GM12878 (cell line): ENCODE results near the gene RET. TPM values are rescaled to one million over a fixed set of nuclear protein-coding genes. Genes with fewer than 3 reads are reported as not detected.
"Not testable (repeated sequence)": the region's sequence is repeated elsewhere in the genome, so short reads cannot be mapped to it uniquely, and the experiment has no call there.

Experiments
- ATAC-seq: fragments of 200-7000 bp; cut with Tn5 transposase; 3 replicates; pipeline ENCODE4 v1.9.1; 2020; ENCODE audit warnings: mild to moderate bottlenecking, moderate library complexity
- BruUV-seq: library from RNA; stranded (reverse); fragments of 400-500 nt; replicated peaks from 2 replicates; lab custom pipeline; 2021; lab: Mats Ljungman, UMichigan
- CTCF ChIA-PET: fragments of 300-600 bp; sonication (Branson Sonifier 250); formaldehyde crosslinking; extraction: SDS; loops from one replicate; lab custom pipeline; 2021; ENCODE audit warnings: inconsistent platforms; lab: Yijun Ruan, JAX
- POLR2A ChIA-PET: fragments of 350-600 bp; formaldehyde crosslinking; extraction: SDS; loops from one replicate; lab custom pipeline; 2021; ENCODE audit warnings: inconsistent platforms; lab: Charles Lee
- RAD21 ChIA-PET: fragments of 300-600 bp; sonication (Branson Sonifier 250); formaldehyde crosslinking; loops from one replicate; lab custom pipeline; 2023; ENCODE audit warnings: antibody characterized with exemption; ENCODE audit not compliant: unreplicated experiment; lab: Charles Lee
- SMC1A ChIA-PET: fragments of 300-600 bp; sonication (Branson Sonifier 250); formaldehyde crosslinking; loops from one replicate; lab custom pipeline; 2023; ENCODE audit not compliant: unreplicated experiment, uncharacterized antibody; lab: Charles Lee
- DNase-seq: peaks from one replicate; pipeline ENCODE4 v3.0.0-alpha.2; 2011; ENCODE audit warnings: low read depth, low spot score
- FAIRE-seq: peaks from 3 replicates; lab custom pipeline; 2011; peaks lifted over from hg19 to GRCh38; lab: Jason Lieb, UNC
- H2AFZ ChIP-seq: 2 replicates; pipeline ENCODE4 v1.6.0; 2011; ENCODE audit warnings: low read depth, low read length, control low read depth; ENCODE audit not compliant: control insufficient read depth
- H3K27ac ChIP-seq: 2 replicates; pipeline ENCODE4 v1.5.1; 2011; ENCODE audit warnings: control low read depth; ENCODE audit not compliant: control insufficient read depth, insufficient read depth
- H3K27me3 ChIP-seq, 2 experiments: replicated peaks in 1 of 2; 2 replicates each; pipeline versions ENCODE4 v1.6.0 to v1.6.1; 2011; ENCODE audit warnings: low read length in 1 of 2; ENCODE audit not compliant: control insufficient read depth in 2 of 2, insufficient read depth in 2 of 2
- H3K36me3 ChIP-seq, 2 experiments: 2 replicates each; pipeline ENCODE4 v1.5.1; 2011; ENCODE audit warnings: low read length in 1 of 2; ENCODE audit not compliant: control insufficient read depth in 2 of 2, insufficient read depth in 2 of 2
- H3K4me1 ChIP-seq: 2 replicates; pipeline ENCODE4 v1.6.1; 2011; ENCODE audit warnings: mild to moderate bottlenecking, low read length, moderate library complexity, mixed read lengths; ENCODE audit not compliant: control insufficient read depth, insufficient read depth
- H3K4me2 ChIP-seq: 2 replicates; pipeline ENCODE4 v1.6.0; 2011; ENCODE audit warnings: control low read depth; ENCODE audit not compliant: control insufficient read depth, insufficient read depth
- H3K4me3 ChIP-seq: fragments of 200-600 bp; sonication (generic); 2 replicates; pipeline ENCODE4 v1.5.1; 2016
- H3K79me2 ChIP-seq: 2 replicates; pipeline ENCODE4 v1.6.0; 2011; ENCODE audit warnings: low read length; ENCODE audit not compliant: control insufficient read depth, insufficient read depth
- H3K9ac ChIP-seq: 2 replicates; pipeline ENCODE4 v1.8.0; 2011; ENCODE audit warnings: low read length, control low read depth, mixed read lengths; ENCODE audit not compliant: control insufficient read depth, insufficient read depth
- H3K9me3 ChIP-seq: replicated peaks from 3 replicates; pipeline ENCODE4 v1.5.1; 2011; ENCODE audit warnings: mild to moderate bottlenecking, low read length; ENCODE audit not compliant: control insufficient read depth, insufficient read depth
- H4K20me1 ChIP-seq: 2 replicates; pipeline ENCODE4 v1.6.0; 2011; ENCODE audit not compliant: control insufficient read depth, insufficient read depth
- NFXL1 ChIP-seq: fragments of 450-650 bp; IDR thresholded peaks from 2 replicates; pipeline ENCODE4 v1.6.1; 2017; ENCODE audit warnings: antibody characterized with exemption, mild to moderate bottlenecking, borderline replicate concordance
- PAX5 ChIP-seq: IDR thresholded peaks from 2 replicates; pipeline ENCODE4 v1.6.1; 2011; ENCODE audit warnings: low read depth, low read length, borderline replicate concordance
- PAX8 ChIP-seq: fragments of 450-650 bp; IDR thresholded peaks from 2 replicates; pipeline ENCODE4 v1.6.1; 2017; ENCODE audit warnings: mild to moderate bottlenecking, moderate library complexity
- TCF3 ChIP-seq: IDR thresholded peaks from 2 replicates; pipeline ENCODE4 v1.6.1; 2012; ENCODE audit warnings: low read depth, mild to moderate bottlenecking, low read length, borderline replicate concordance; ENCODE audit not compliant: insufficient read depth
- ZNF384 ChIP-seq: IDR thresholded peaks from 2 replicates; pipeline ENCODE4 v1.6.1; 2012; ENCODE audit warnings: low read depth, mild to moderate bottlenecking, low read length, improper control_type of control experiment, borderline replicate concordance
- WGBS: methylation state at CpG from one replicate; pipeline ENCODE4 v1.1.6; 2016; ENCODE audit warnings: low lambda C conversion rate; ENCODE audit not compliant: insufficient replicate concordance, insufficient coverage; ENCODE audit errors: missing lambda C conversion rate; 5-methylcytosine and 5-hydroxymethylcytosine counted together
- in situ Hi-C: fragments of 300-500 bp; cut with MboI; formaldehyde crosslinking; loops from 9 replicates; pipeline ENCODE4 v1.14.3; 2018; ENCODE audit warnings: mixed read lengths
- intact Hi-C: fragments of 100-400 bp; cut with micrococcal nuclease; formaldehyde crosslinking; loops from one replicate; pipeline ENCODE4 v1.14.2; 2022; ENCODE audit not compliant: unreplicated experiment
- polyA plus RNA-seq, 11 experiments: library from polyadenylated mRNA; depleted of rRNA in 4 of 11; unstranded in 6 of 11; stranded (reverse) in 5 of 11; fragments of >200 nt; fragmentation: Nextera tagmentation in 4 of 11; fragmentation: Illumina TruSeq in 1 of 11; extraction: Ambion mirVana in 4 of 11; extraction: Trizol in 1 of 11; gene quantifications; 1 replicate in 1 of 11; 2 replicates in 10 of 11; pipeline versions ENCODE4 v1.2.1 to v1.2.3, GENCODE V29; 2011 to 2016; ENCODE audit warnings: inconsistent platforms in 2 of 11, missing spikeins in 2 of 11, low read depth in 1 of 11
- total RNA-seq, 4 experiments: library from RNA; depleted of rRNA in 3 of 4; stranded (reverse); fragments of >200 nt in 3 of 4; fragmentation: Illumina TruSeq in 1 of 4; extraction: Trizol in 1 of 4; gene quantifications; 2 replicates each; pipeline versions ENCODE4 v1.2.1 to v1.2.3, GENCODE V29; 2013 to 2021

RET gene
- total and polyA plus RNA-seq, 10 of the 15 experiments (the other 5 are each of a cell fraction or from before 2014, with no cell fraction given): not detected

DNA sequence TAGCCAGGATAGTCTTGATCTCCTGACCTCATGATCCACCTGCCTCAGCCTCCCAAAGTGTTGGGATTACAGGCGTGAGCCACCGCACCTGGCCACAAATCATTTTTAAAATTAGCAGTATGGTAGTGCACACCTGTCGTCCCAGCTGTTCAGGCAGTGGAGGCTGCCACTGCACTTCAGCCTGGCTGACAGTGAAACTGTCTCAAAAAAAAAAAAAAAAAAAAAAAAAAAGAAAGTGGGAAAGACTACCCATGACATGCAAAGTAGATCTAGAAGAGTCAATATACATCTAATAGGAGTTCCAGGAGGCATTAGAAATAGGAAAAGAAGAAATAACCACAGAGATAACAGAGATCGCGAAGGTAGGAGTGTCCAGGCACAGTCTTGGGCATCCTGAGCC is 64.6 kb downstream of the RET start:
- CTCF ChIA-PET: interaction anchor here (1.0 to 1.2 kb wide), 2 partner anchors 63 kb away, joined by 4 to 6 read pairs; no protein-coding TSS in a partner anchor
- 26% methylated on average over 5 of the region's 5 CpGs for WGBS
- H3K27me3 ChIP-seq: no peaks in the 10 kb centered on the region
- peaks cover 68% of the 10 kb centered on the region for H3K79me2 ChIP-seq
- DNase-seq: no peak
- H3K36me3 ChIP-seq: no peaks in the 10 kb centered on the region
- H4K20me1 ChIP-seq: no peaks in the 10 kb centered on the region
- intact Hi-C loops (loop anchor here (10.0 kb wide), 1 partner anchor 1823 kb away; no protein-coding TSS in a partner anchor), in situ Hi-C loops (loop anchor here (25.0 kb wide), 2 partner anchors 271 to 504 kb away; partner anchors contain the start of genes HNRNPF and ZNF33B)
- POLR2A ChIA-PET: interaction anchor here (0.6 to 1.4 kb wide), 2 partner anchors 20 to 46 kb away, joined by 3 to 6 read pairs; no protein-coding TSS in a partner anchor
- peaks cover 26% of the 10 kb centered on the region for H3K4me1 ChIP-seq
- TF ChIP-seq NFXL1 (no peak), ZNF384 (peak; percentile 75), TCF3 (peak; percentile 36; the same call in 1 of the 2 replicates)
- peak overlapping the region; percentile 77 for H3K4me2 ChIP-seq
- RAD21 ChIA-PET: interaction anchor here (0.9 to 1.8 kb wide), 3 partner anchors 10 to 31 kb away, joined by 3 to 6 read pairs (median 4); no protein-coding TSS in a partner anchor
- H3K9ac ChIP-seq: no peak overlapping the region
- FAIRE-seq: no peak
- ATAC-seq: no peak
- SMC1A ChIA-PET: interaction anchor here (1.0 to 2.4 kb wide), 2 partner anchors 19 to 22 kb away, joined by 4 to 8 read pairs; no protein-coding TSS in a partner anchor
- H2AFZ ChIP-seq: no peak overlapping the region
- BruUV-seq: no TSS peak
- H3K27ac ChIP-seq: no peak overlapping the region
- no peaks in the 10 kb centered on the region; the same call in 2 of the 3 replicates for H3K9me3 ChIP-seq
- peak overlapping the region; percentile 55; the same call in 1 of the 2 replicates for H3K4me3 ChIP-seq

DNA sequence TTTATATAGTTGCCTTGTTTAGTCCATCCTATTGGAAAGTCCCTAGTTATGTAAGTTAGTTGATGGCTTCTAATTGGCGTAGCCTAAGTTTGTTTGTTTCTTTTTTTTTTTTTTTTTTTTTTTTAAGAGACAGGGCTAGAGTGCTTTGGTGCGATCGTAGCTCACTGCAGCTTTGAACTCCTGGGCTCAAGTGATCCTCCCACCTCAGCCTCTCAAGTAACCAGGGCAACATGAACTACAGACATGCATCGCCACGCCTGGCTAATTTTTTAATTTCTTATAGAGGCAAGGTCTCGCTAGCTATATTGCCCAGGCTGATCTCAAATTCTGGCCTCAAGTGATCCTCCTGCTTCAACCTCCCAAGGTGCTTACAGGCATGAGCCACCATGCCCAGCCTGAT is 68.4 kb downstream of the RET start:
- Histone ChIP-seq H3K9me3 (peaks cover 4% of the 10 kb centered on the region), H3K9ac (no peak overlapping the region), H3K27me3 (no peaks in the 10 kb centered on the region), H3K4me2 (no peak overlapping the region), H4K20me1 (no peaks in the 10 kb centered on the region), H3K4me3 (no peak overlapping the region), H3K4me1 (peaks cover 13% of the 10 kb centered on the region), H3K36me3 (no peaks in the 10 kb centered on the region), H3K27ac (no peak overlapping the region), H2AFZ (no peak overlapping the region), H3K79me2 (peaks cover 55% of the 10 kb centered on the region)
- RAD21 ChIA-PET: interaction anchor here (0.5 to 0.8 kb wide), 3 partner anchors 9 to 461 kb away, joined by 3 to 5 read pairs (median 4); no protein-coding TSS in a partner anchor
- 33% methylated on average over 4 of the region's 6 CpGs for WGBS
- in situ Hi-C loops (loop anchor here (25.0 kb wide), 2 partner anchors 267 to 508 kb away; partner anchors contain the start of genes HNRNPF and ZNF33B), intact Hi-C loops (loop anchor here (10.0 kb wide), 1 partner anchor 1819 kb away; no protein-coding TSS in a partner anchor)
- peak; percentile 5; the same call in 1 of the 3 replicates for ATAC-seq
- POLR2A ChIA-PET: interaction anchor here (0.6 to 1.0 kb wide), 4 partner anchors 10 to 290 kb away, joined by 4 to 8 read pairs (median 6); no protein-coding TSS in a partner anchor
- SMC1A ChIA-PET: interaction anchor here (0.6 to 1.8 kb wide), 2 partner anchors 19 to 20 kb away, joined by 3 read pairs; no protein-coding TSS in a partner anchor
- BruUV-seq: no TSS peak
- no peak for DNase-seq
- no peak for FAIRE-seq
- CTCF ChIA-PET: no interaction called here
- TF ChIP-seq PAX8 (no peak), PAX5 (0 out of 2 replicates have a peak, but pooled peaks have one; percentile 13)

DNA sequence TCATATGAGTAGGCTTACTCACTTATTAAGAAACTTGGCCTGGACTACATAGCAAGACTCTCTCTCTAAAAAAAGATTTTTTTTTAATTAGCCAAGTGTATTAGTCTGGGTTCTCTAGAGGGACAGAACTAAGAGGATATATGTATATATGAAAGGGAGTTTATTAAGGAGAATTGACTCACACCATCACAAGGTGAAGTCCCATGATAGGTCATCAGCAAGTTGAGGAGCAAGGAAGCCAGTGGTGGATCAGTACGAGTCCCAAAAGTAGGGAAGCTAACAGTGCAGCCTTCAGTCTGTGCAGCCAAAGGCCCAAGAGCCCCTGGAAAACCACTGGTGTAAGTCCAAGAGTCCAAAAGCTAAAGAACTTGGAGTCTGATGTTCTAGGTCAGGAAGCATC is 69.1 kb downstream of the RET start:
- H3K4me2 ChIP-seq, H3K4me1 ChIP-seq: not testable (repeated sequence)

More for the DNA sequence above, 69.1 kb downstream of the RET start:
- RAD21 ChIA-PET: interaction anchor here (0.6 to 0.8 kb wide), 2 partner anchors 8 to 461 kb away, joined by 4 to 5 read pairs; no protein-coding TSS in a partner anchor
- CTCF ChIA-PET: interaction anchor here (0.6 kb wide), 1 partner anchor 45 kb away, joined by 5 read pairs; no protein-coding TSS in a partner anchor
- intact Hi-C loops: loop anchor here (10.0 kb wide), 1 partner anchor 1819 kb away; no protein-coding TSS in a partner anchor
- H3K9ac ChIP-seq, H3K27me3 ChIP-seq, FAIRE-seq, SMC1A ChIA-PET, DNase-seq, H3K4me3 ChIP-seq, H3K36me3 ChIP-seq, BruUV-seq, H4K20me1 ChIP-seq, ATAC-seq, H3K9me3 ChIP-seq, H3K27ac ChIP-seq, H2AFZ ChIP-seq: not testable (repeated sequence)
- in situ Hi-C loops: loop anchor here (25.0 kb wide), 2 partner anchors 266 to 509 kb away; partner anchors contain the start of genes HNRNPF and ZNF33B
- H3K79me2 ChIP-seq: peaks cover 51% of the 10 kb centered on the region
- POLR2A ChIA-PET: interaction anchor here (0.6 to 1.0 kb wide), 5 partner anchors 11 to 290 kb away, joined by 3 to 8 read pairs (median 4); no protein-coding TSS in a partner anchor
- WGBS: 76% methylated on average over 1 of the region's 1 CpG
